PC-3 (cell line): ENCODE results near the gene LNX2. TPM values are rescaled to one million over a fixed set of nuclear protein-coding genes. Genes with fewer than 3 reads are reported as not detected.

Experiments
- ATAC-seq: fragments of 200-7000 bp; cut with Tn5 transposase; 2 replicates; pipeline ENCODE4 v1.9.1; 2020; ENCODE audit warnings: mild to moderate bottlenecking, moderate library complexity
- BruUV-seq: library from RNA; stranded (reverse); fragments of 400-500 nt; replicated peaks from 2 replicates; lab custom pipeline; 2021; lab: Mats Ljungman, UMichigan
- CTCF ChIA-PET: fragments of 300-600 bp; sonication (Branson Sonifier 250); formaldehyde crosslinking; loops from one replicate; lab custom pipeline; 2022; ENCODE audit warnings: antibody characterized with exemption; lab: Charles Lee
- POLR2A ChIA-PET: fragments of 300-600 bp; sonication (Branson Sonifier 250); formaldehyde crosslinking; loops from one replicate; lab custom pipeline; 2022; ENCODE audit warnings: antibody characterized with exemption; ENCODE audit not compliant: unreplicated experiment; lab: Charles Lee
- DNase-seq: peaks from one replicate; pipeline ENCODE4 v3.0.0-alpha.2; 2015
- H2AFZ ChIP-seq: fragments of 300-600 bp; sonication (generic); 2 replicates; pipeline ENCODE4 v1.6.0; 2016; ENCODE audit warnings: antibody characterized with exemption, low read length
- H3F3A ChIP-seq: fragments of 300-600 bp; sonication (generic); one replicate; pipeline ENCODE4 v1.6.0; 2017; ENCODE audit warnings: antibody characterized with exemption, low read length, control low read depth, mild to moderate bottlenecking; ENCODE audit not compliant: unreplicated experiment
- H3K27ac ChIP-seq: fragments of 300-600 bp; sonication (generic); 2 replicates; pipeline ENCODE4 v1.5.1; 2016; ENCODE audit warnings: mild to moderate bottlenecking, low read length
- H3K27me3 ChIP-seq: fragments of 300-600 bp; sonication (generic); 2 replicates; pipeline ENCODE4 v1.6.1; 2016; ENCODE audit warnings: low read length, mixed read lengths
- H3K36me3 ChIP-seq: fragments of 300-600 bp; sonication (generic); 2 replicates; pipeline ENCODE4 v1.6.1; 2016; ENCODE audit warnings: low read depth, mixed run types, low read length, mixed read lengths
- H3K4me1 ChIP-seq: fragments of 300-600 bp; sonication (generic); 2 replicates; pipeline ENCODE4 v1.5.1; 2016; ENCODE audit warnings: low read length; ENCODE audit not compliant: insufficient read depth
- H3K4me2 ChIP-seq: fragments of 300-600 bp; sonication (generic); 2 replicates; pipeline ENCODE4 v1.6.0; 2016; ENCODE audit warnings: low read length
- H3K4me3 ChIP-seq: fragments of 300-600 bp; sonication (generic); 2 replicates; pipeline ENCODE4 v1.5.1; 2016; ENCODE audit warnings: mild to moderate bottlenecking, low read length, mixed read lengths
- H3K79me2 ChIP-seq: fragments of 300-600 bp; sonication (generic); 2 replicates; pipeline ENCODE4 v1.6.1; 2017; ENCODE audit warnings: low read length, mixed read lengths
- H3K9ac ChIP-seq: fragments of 300-600 bp; sonication (generic); 2 replicates; pipeline ENCODE4 v1.6.0; 2016; ENCODE audit warnings: mild to moderate bottlenecking, low read length
- H3K9me2 ChIP-seq: fragments of 300-600 bp; sonication (generic); replicated peaks from 2 replicates; pipeline ENCODE4 v1.6.1; 2016; ENCODE audit warnings: mixed run types, low read length, mixed read lengths
- H3K9me3 ChIP-seq: fragments of 300-600 bp; sonication (generic); 2 replicates; pipeline ENCODE4 v1.6.1; 2016; ENCODE audit warnings: low read length, mixed read lengths
- H4K20me1 ChIP-seq: fragments of 300-600 bp; sonication (generic); 2 replicates; pipeline ENCODE4 v1.6.1; 2016; ENCODE audit warnings: low read length, mixed read lengths
- CTCF ChIP-seq: fragments of 300-600 bp; sonication (generic); conservative IDR thresholded peaks from 2 replicates; pipeline ENCODE4 v1.5.1; 2017; ENCODE audit warnings: antibody characterized with exemption, low read depth, mild to moderate bottlenecking, low read length
- EZH2 ChIP-seq: fragments of 300-600 bp; sonication (generic); IDR thresholded peaks from one replicate; pipeline ENCODE4 v1.6.1; 2017; ENCODE audit warnings: antibody characterized with exemption, mild to moderate bottlenecking, low read length; ENCODE audit not compliant: unreplicated experiment
- EZH2phosphoT487 ChIP-seq: fragments of 300-600 bp; sonication (generic); IDR thresholded peaks from 2 replicates; pipeline ENCODE4 v1.6.1; 2018; ENCODE audit warnings: mild to moderate bottlenecking, antibody characterized with exemption, low read length, borderline replicate concordance
- intact Hi-C: fragments of 100-400 bp; cut with micrococcal nuclease; formaldehyde crosslinking; loops from 2 replicates; pipeline ENCODE4 v1.9.0; 2023
- total RNA-seq: library from RNA; depleted of rRNA; stranded (reverse); fragments of >200 nt; gene quantifications from 2 replicates; pipeline ENCODE4 v1.2.3, GENCODE V29; 2014

LNX2 gene
- total RNA-seq, 1 experiment from 2014 or later, result 6.0 TPM

GRCh38 chr13:27524981-27525975, 95.1 kb downstream of the LNX2 start:
- intact Hi-C loops, result no loop called here
- Histone ChIP-seq H3K79me2 (no peaks in the 10 kb centered on the region), H3F3A (no peaks in the 10 kb centered on the region), H3K9me2 (no peaks in the 10 kb centered on the region), H3K27ac (no peak overlapping the region), H3K9me3 (no peaks in the 10 kb centered on the region), H3K4me1 (no peaks in the 10 kb centered on the region), H4K20me1 (no peaks in the 10 kb centered on the region), H3K36me3 (no peaks in the 10 kb centered on the region), H3K27me3 (no peaks in the 10 kb centered on the region), H3K4me3 (no peak overlapping the region), H3K9ac (no peak overlapping the region), H2AFZ (no peak overlapping the region), H3K4me2 (no peak overlapping the region)
- DNase-seq (no peak), ATAC-seq (no peak)
- no TSS peak for BruUV-seq
- CTCF ChIA-PET, result no interaction called here
- TF ChIP-seq CTCF, result no peak
- TF ChIP-seq EZH2, result no peak
- TF ChIP-seq EZH2phosphoT487, result no peak
- POLR2A ChIA-PET, result no interaction called here

GRCh38 chr13:27523346-27524073, 96.8 kb downstream of the LNX2 start:
- H3K27ac ChIP-seq, result no peak overlapping the region
- H3K4me1 ChIP-seq, result no peaks in the 10 kb centered on the region
- TF ChIP-seq EZH2phosphoT487 (no peak), EZH2 (no peak), CTCF (no peak)
- ChIA-PET CTCF (no interaction called here), POLR2A (no interaction called here)
- no peak overlapping the region for H3K4me2 ChIP-seq
- H3K27me3 ChIP-seq, result peaks cover 16% of the 10 kb centered on the region
- no TSS peak for BruUV-seq
- no peak overlapping the region for H2AFZ ChIP-seq
- no peaks in the 10 kb centered on the region for H3K9me2 ChIP-seq
- H3K4me3 ChIP-seq, result no peak overlapping the region
- H3K9me3 ChIP-seq, result no peaks in the 10 kb centered on the region
- no peaks in the 10 kb centered on the region for H4K20me1 ChIP-seq
- H3K36me3 ChIP-seq, result no peaks in the 10 kb centered on the region
- H3K79me2 ChIP-seq, result no peaks in the 10 kb centered on the region
- no peak for DNase-seq
- no peaks in the 10 kb centered on the region for H3F3A ChIP-seq
- no peak overlapping the region for H3K9ac ChIP-seq
- intact Hi-C loops, result no loop called here
- no peak for ATAC-seq
